Stimulated activated CD4-positive, alpha-beta T cell treated with anti-CD3 and anti-CD28 coated beads, TNF-alpha, amount 100 ng/mL, for 4 hours (primary cell): ENCODE data around the gene PRKCD.

ENCODE experiments used
- DNase-seq, 3 experiments: peaks; one replicate each; pipeline ENCODE4 v3.0.0-alpha.2; 2020; ENCODE audit warnings: low read depth in 3 of 3

Gene PRKCD

DNA sequence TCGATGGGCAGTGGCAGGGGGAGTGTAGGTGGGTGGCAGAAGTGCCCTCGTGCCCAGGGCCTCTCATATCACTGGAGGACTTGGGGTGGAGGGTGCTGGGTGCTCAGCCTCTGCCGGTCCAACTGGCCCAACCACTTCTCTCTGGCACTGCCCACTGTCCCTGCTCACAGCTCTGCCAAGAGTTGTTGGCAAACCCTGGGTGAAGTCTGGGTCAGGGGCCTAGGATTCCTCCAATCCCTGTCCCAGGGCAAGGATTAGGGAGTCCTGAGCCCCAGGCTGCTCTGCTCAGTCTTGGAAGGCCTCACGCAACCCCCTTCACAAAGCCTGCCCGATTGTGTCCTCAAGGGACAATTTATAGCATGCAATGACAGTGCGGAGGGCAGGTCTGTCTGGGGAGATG, 5.2 kb upstream of the PRKCD start:
- no peak for DNase-seq

DNA sequence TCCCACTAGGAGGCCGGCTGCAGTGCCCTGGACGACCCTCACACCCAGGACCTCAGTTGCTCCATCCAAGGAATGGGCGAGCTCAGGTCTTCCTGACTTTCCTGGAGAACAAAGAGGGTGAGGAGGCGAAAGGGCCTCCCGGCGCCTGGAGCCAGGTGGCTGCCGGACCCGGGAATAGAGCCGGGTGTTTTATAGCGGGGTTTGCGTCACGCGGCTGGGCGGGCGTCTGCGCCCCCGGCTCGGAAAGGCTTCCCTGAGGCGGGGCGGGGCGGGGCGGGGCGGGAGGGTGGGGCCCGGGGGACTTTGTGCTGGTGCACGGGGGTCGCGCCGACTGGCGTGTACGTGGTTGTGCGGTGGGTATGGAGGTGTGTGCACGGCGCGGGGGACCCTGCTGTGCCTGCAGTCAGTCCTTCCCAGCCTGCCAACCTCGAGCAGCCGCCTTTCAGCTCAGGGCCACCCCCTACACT, 4.6 kb upstream of the PRKCD start:
- DNase-seq: no peak

DNA sequence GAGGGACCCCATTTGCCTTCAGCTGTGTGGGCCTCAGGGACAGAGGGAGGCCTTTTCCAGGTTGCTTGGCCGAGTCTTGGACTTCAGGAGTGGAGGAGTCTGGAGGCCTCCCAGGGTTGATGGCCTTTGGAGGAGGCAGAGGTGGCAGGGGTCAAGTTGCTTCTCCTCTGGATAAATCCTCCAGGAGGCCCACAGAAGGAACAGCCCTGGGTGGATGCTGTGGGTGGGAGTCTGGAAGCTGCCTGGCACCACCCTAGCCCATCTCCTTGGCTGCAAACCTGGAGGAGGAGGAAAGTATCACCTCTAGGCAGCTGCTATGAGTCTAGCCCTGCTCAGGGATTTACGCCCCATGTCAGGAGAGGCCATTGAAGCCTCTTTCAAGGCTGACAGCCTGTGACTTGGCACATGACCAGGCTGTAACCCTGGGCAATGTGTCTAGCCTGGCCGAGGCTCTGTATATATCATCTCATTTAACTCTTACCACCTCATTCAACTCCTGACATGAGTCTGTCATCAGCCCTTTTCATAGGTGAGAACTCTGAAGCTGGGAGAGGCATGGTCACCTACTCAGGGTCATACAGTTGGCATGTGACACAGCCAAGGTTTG, 2.9 kb upstream of the PRKCD start:
- no peak for DNase-seq

DNA sequence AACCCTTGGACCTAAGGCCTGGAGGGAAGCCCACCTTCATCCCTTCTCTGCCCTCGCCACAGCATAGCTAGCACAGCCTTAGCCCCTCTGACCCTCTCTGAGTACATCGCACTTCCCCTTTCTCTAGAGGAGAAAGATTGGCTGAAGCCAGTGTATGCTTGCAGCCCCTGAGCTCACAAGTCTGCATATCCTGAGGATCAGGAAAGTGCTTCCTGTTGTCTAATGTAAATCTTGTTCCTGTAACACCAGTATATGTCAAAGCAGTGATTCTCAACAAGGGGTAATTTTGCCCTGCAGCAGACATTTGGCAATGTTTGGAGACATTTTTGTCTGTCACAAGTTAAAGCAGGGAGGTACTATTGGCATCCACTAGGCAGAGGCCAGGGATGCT, 2.2 kb upstream of the PRKCD start:
- DNase-seq: no peak

DNA sequence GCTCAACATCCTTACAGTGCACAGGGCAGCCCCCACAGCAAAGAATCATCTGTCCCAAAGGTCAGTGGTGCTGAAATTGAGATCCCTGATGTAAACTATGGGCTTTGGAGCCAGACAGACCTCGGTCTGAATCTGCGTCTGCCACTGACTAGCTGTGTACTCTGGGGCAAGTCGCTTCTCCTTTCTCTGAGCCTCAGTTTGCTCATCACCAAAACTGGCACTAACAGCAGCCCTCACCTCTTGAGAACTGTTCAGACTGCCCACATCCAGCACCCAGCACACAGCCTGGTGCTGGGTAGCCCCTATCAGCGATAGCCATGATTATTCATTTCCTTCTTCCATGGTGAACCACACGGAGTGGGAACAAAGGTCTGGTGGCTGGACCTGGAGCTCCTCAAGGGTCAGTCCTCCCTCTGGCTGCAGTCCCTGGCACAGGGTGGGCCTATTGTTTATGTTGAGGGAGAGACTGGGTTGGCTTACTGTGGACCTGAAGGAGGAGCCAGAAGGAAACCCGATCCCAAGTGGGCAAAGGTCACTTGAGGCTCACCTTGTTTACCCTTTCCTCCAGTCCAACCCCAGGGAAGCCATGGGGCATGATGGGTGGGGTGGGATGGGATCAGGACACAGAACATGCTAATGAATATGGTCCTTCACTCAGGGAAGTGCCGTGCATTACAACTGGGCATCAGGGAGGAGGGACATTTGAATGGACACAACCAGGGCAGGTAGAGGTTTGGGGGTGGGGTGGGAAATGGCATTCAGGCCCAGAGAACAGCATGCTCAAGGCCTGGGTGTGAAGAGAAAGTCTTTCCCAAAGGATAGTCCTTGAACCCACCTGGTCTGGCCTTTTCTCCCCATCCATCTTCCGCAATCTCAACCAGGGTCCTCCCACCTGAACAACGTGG, 1.6 kb upstream of the PRKCD start:
- DNase-seq: no peak

DNA sequence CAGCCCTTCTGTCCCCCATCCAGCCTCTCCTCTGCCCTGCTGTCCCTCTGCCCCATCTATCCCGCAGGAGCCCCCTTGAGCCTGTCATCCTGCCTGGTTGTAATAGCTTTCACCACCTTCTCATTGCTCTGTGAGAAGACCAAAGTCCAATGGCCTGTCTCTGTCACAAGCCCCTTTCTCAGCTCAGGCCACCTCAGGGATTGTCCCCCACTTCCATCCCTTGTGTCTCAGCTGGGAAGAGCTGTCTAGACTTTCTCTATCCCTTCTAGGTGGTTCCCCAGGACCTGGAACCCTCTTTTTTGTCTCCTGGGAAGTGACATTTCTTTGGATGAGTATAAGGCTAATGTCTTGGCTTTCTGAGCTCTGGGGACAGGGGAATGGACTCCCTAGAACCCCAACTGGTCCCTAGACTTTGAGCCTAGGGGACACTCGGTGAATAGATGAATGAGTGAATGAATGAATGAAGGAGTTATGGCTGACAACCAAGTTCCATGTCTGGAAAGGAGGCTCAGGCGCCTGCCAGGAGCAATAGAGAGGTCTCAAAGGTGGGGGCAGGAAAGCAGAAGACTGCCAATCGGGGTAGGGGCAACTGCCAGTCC, 849 bp upstream of the PRKCD start:
- DNase-seq: no peak

DNA sequence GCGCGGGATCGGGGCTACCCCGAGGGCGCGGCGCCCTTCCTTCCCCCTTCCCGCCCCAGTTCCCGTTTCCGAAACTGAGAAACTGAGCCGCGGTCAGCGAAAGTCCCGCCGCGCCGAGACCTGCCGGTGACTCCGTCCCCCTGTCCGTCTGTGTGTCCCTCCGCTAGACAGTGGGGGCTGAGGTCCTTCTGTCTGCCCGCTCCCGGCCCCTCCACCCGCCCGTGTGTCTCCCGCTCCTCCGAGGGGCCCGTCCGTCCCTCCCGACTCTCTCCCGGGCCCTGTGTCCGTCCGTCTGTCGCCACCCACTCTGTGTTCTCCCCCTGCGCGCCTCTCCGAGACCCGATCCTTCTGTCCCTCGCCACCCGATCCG, 426 bp downstream of the PRKCD start:
- peak in 1 of 3 experiments; percentile 8 for DNase-seq

DNA sequence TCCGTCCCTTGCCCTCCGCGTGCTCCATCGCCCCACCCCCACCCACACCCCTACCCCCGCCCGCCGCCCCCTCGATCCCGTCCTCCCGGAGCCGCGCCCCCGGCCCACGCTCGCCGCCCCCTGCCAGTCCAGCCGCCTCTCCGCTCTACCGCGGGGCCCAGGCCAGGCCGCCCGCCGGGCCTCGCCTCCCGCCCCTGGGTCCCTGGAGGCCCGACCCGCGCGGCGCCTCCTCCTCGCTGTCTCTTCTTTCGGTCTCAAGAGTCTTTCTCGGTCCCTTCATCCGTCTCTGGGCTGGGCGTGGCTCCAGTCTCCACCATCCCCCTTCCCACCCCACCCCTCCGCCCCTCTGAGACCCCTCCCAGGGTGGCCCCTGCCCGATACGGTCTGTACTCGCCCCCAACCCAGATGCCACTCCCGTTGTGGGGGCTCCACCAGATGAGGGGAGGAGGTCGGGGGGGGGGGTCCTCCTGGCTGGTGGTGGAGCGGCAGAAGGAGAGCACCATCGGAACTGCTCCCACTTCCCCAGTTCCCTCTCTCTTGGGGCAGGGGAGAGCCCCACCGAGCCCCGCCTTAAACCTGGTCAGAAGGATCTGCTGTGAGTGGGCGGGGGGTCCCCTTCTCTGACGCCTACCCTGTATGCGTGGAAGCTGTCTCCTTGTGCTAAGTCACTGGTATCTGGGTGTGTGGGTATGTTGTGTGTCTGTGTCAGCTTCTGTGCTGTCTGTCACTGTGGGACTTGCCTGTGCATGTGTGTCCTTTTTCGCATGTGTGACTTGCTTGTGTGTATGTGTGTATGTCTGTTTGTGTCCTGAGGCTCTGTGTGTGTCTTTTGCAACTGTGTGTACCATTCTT, 1.0 kb downstream of the PRKCD start:
- peak; percentile 16 to 49 (median 35) for DNase-seq

DNA sequence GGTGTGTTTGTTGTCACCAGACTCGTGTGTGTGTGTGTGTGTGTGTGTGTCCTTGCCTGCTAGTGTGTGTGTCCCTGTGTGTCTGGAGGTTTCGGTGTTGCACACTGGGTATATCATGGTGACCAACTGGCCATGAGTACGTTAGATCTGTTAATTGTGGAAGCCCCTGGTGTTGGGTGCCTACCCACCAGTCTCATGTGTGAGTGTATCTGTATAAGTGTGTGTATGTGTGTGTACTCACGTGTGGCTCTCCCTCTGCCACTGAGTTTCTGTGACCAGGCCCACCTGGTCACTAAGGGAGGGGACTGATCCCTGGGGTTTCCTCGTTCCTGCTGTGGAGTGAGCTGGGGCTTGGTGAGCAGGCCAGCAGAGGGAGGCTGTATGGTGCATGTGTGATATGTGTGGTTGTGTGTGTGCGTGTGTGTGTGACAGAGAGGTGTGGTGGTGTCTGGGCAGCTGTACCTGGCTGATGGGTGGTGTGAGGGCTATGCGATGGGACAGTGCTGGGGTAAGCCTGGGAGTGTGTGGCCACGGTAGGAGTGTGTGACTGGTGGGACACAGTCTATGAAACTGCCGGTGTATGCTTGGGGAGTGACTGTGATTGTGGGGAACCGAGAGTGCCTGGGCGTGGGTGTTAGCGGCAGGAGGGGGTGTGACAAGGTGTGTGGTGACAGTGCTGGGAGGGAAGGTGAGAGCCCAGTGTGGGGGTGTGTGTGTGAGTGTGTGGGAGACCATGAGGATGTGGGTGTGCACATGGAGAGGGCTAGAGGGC, 1.8 kb downstream of the PRKCD start:
- DNase-seq: peak; percentile 21 to 55 (median 48)

DNA sequence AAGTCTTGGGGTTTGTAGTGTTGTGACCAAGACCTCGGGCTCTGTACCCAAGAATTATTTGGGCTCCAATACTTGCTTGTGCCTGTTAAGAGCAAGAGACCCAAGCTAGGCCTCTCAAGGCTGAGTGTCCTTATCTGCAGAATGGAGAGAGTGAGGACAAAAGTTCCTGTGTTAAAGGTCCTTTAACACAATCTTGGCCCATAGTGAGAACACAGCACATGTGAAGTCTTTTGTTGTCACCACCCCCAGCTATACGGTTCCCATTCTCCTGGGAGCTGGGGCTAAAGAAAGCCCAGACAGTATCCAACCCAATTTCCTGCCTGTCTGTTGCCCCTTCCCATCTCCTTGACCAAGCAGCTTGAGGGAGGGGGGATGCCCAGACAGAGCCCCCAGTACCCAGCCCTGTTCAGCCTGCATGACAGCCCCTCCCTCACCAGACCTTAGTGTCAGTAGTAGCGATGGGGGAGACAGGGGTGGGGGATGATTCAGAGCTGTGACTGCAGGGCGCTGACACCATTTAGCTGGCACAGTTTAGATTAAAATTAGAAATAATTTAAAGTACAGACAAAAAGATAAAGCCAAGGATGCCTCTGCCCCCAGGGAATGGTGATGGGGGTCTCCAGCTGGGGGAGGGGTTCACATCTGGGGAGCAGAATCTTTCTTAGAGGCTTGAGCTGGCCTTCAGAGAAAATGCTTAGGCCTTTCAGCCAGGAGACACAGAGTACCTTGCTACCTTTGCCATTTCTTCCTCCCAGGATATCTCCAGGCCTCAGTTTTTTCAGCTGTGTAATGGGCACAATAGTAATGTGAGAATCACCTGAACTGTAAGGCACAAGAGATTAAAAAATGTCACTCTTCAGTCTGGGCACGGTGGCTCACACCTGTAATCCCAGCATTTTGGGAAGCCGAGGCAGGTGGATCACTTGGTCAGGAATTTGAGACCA, 2.7 kb downstream of the PRKCD start:
- no peak for DNase-seq

DNA sequence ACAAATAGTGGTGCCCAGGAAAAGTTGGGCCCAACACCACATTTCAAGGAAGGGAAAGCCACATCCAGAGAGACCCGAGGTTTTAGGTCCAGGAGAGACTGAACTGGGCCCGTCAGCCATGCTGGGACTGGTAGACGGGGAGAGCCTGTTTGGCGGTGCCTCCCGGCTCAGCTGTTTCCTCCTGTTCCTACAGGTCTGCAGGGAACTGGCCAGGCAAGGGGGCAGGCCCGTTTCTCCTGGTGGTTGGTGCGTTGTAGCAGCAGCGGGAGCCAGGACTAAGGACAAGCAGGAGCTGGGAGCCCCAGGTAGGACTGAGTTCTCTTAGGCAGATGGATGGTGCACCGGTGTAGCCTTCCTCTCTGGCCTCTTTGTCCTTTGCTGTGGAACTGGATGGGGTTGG, 3.9 kb downstream of the PRKCD start:
- no peak for DNase-seq

DNA sequence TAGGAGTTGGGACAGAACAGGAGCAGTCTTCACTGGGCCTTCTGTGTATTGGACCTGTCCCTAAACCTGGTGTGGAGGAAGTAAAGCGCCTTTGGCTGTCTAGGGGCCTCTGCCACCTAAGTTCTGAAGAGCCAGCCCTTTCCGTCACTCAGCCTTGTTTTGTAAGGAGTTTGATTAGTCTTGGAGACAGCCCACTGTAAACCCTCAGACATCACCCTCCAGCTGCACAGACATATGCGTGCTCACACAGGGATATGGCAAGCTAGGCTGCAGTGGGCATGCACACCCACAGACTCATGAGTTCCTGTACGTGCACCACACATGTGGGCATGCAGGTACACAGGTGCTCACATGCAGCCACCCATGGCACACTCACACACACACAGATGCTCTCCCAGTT, 5.2 kb downstream of the PRKCD start:
- DNase-seq: no peak

DNA sequence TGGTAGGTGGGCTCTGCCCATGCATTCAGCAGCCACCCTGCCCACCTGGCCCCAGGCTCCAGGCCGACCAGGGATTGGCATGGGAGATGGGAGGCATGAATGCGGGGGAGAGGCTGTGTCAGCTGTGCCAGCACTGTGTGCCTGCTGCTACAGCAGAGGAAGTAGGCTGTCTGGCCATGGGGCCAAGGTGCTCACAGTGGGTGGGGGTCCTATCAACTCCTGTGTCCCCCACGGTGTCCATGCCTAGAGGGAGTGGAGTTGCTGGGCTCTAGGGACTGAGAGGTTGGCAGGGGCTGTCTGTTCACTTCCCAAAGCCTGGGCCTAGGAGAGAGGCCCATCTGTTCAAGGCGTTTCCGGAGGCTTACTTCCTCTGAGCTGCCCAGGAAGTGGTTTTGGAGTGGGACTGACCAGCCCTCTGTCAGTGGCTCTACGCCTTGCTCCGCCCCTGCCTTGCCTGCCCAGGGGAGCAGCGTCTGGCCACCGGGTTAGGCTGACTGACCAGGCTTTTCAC, 5.8 kb downstream of the PRKCD start:
- DNase-seq: no peak

DNA sequence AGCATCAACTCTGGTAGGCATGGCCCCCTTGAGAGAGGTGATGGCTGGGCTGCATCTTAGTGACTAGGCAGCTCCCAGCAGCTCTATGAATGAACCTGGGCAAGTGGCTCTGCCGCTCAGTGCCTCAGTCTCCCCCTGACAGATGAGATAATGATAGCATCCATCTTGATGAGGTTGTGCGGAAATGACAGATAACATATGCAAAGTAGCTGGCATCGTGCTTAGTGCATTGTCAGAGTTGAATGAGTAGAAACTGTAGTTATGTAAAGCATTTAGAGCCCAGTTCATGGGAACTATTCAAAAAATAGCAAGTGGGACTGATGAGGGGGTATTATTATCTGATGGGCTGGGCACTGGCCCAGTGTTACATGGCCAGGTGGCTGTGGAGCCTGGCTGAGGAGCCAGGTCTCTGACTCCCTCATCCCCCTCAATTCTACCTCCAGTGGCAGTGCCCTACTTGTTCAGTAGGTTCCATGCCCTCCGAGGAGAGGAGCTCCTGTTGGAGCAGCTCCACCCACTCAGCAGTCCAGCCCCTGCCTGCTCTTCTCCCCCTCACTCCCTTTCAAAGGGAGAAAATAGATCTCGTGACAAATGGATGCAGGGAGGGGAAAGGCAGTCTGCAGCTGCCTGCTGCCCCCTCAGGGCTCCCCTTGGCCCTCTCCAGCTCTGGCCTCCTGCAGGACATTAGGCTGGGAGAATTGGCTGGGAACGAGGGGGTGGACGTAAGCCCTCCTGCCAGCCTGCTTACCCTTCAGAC, 6.6 kb downstream of the PRKCD start:
- DNase-seq: no peak

DNA sequence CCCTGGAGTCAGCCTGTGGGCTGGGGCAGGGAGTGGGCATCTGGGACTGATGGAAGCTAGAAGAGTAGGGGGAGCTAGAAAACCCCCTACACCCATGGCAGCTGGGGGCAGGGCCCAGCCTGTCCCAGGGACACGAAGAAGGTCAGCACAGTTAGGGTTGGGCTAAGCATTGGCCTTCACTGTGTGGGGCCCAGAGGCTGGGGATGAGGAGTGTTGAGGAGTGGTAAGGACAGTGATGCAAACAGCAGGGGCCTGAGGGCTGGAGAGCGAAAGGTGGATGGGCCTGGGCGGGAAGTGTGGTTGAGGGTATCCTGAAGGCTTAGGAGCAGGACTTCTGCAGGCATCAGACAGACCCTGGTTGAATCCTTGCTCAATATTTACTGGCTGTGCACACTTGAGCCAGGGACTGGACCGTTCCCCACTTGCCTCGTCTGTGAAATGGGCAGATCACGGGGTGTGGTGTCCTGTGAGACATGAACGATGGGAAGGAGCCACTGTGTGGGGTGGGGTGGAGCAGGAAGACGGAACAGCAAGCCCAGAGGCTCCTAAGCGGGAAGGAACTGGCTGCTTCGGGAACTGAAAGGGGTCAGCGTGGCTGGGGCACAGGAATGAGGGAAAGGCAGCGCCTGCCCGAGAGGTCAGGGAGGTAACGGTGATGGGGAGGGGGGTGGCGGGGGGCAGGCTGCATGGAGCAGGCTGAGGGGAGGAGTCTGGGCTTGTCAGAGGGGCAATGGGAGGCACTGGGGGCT, 7.3 kb downstream of the PRKCD start:
- DNase-seq: no peak

DNA sequence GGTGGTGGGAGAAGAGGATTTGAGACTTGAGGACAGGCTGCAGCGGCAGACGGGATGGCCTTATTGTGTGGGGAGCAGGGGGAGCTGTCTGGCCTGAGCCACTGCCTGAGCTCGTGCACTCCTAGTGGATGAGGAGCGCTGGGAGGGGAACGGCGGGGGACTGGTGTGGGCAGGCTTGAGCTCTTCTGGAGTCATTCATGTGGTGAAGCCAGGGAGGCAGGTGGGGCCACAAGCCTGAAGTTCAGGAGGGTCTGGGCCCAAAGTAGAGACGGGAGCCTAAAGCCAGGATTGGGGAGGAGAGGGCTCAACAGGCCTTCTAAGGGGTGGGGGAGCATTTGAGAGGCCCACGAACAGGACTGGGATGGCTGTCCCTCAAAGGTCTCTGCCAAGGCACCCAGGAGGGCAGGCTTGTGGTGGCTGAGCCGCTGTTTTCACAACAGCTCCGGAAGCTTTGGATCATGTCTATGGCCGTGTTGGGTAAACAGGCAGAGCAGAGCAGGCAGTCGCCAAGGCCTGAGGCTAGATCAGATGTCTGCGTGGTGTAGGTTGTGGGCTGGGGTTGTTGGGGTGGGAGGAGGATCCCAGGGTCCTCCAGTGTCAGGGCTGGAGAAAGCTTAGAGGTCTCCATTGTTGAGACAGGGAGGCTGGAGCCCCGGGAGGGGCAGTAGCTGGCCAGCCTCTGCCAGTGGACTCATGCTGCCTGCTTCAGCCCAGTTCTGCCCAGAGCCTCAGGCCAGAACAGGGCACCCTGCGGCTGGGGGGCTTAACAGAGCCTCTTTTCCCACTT, 8.2 kb downstream of the PRKCD start:
- DNase-seq: no peak

DNA sequence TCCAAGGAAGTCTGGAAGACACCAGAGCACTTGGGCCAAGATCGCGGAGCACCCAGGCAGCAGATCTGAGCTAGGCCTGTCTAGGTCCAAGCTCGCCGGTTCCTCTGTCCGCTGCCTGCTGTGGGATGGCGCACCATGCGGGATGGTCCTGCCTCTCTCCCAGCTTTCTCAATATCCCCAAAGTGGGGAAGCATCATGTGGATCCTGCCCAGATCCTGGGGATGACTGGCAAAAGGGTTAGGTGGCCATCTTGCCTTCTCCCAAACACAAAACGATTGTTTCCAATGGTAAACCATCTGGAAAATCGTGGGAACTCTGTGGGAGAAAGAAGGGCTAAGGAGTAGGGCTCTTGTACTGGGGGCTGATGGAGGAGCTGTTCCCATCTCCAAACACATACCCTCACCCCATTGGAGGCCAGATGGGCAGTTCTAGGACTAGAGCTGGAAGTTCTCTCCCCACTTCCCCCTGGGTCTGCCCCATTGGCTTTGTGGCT, 8.9 kb downstream of the PRKCD start:
- DNase-seq: no peak
